GM12872 (cell line): ENCODE results near the gene CD22.

ENCODE experiments used
- CTCF ChIP-seq: IDR thresholded peaks from 3 replicates; pipeline ENCODE4 v1.5.1; 2011; ENCODE audit warnings: low read depth, mild to moderate bottlenecking, low read length, moderate library complexity; ENCODE audit not compliant: insufficient read depth

The CD22 gene

GRCh38 chr19:35352448-35353304 is 23.7 kb downstream of the CD22 start:
- peak; percentile 89 for TF ChIP-seq CTCF

- no peak for TF ChIP-seq CTCF
Measured at GRCh38 chr19:35353635-35354034, 24.6 kb downstream of the CD22 start.

GRCh38 chr19:35354898-35355297 is 25.9 kb downstream of the CD22 start:
- TF ChIP-seq CTCF, result no peak

- no peak for TF ChIP-seq CTCF
Measured at GRCh38 chr19:35355791-35356460, 26.9 kb downstream of the CD22 start.

- no peak for TF ChIP-seq CTCF
Measured at GRCh38 chr19:35357867-35358573, 29.0 kb downstream of the CD22 start, which contains the start of gene FFAR3. FFAR3 (plus strand) TSS chr19:35358460; CDS start chr19:35358891, 431 bp downstream.

GRCh38 chr19:35360880-35361420 is 32.0 kb downstream of the CD22 start:
- TF ChIP-seq CTCF, result no peak

GRCh38 chr19:35362261-35363000 is 33.4 kb downstream of the CD22 start:
- TF ChIP-seq CTCF, result no peak
